HG03460 (cell line): ENCODE measurements around the gene SLC35B1.
"Not testable (repeated sequence)": the region's sequence is repeated elsewhere in the genome, so short reads cannot be mapped to it uniquely, and the experiment has no call there.

ENCODE experiments used
- ATAC-seq: cut with Tn5 transposase; IDR thresholded peaks from one replicate; pipeline ENCODE4 v1.9.1; 2021; ENCODE audit not compliant: unreplicated experiment

The SLC35B1 gene

DNA sequence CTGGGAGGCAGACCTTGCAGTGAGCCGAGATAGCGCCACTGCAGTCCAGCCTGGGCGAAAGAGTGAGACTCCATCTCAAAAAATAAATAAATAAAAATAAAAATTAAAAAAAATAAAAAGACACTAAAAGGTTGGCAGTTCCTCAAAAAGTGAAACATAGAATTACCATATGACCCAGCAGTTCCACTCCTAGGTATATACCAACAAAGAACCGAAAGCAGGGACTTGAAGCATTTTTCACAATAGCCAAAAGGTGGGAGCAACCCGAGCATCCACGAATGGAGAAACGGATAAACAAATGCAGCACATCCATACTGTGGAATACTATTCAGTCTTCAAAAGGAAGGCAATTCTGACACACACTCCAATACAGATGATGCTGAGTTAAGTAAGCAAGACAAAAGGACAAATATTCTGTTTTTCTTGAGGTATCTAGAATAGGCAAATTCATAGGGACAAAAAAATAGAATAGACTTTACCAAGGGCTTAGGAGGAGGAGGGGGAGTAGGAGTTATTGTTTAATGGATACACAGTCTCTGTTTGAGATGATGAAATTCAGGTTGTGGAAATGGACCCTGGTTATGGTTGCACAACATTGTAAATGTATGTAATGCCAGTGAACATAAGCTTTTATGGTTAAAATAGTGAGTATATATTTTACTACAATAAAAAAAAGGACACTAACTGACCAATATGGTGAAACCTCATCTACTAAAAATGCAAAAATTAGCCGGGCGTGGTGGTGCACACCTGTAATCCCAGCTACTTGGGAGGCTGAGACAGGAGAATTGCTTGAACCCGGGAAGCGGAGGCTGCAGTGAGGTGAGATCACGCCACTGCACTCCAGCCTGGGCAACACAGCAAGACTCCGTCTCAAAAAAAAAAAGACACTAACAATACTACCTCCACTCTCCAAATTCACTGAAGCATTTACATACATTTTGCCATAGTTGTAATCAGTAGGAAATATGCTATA lies 27.0 kb upstream of the SLC35B1 start:
- no peak for ATAC-seq

DNA sequence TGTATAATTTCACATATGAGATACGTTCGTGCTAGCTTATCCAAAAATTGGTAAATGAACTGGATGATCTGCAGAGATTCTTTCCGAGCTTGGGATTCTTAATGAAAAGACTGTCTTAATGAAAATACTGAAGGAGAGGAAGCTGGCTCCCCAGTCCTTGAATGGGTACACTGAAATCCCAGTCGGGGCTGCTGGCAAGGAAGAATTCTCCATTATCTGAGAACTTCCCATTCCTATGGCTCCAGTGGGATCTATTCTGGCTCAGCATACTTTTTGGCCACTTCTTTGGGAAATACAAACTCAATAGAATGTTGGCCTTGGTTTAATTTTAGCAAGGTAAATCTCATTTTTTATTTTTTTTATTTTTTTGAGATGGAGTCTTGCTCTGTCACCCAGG lies 23.7 kb upstream of the SLC35B1 start:
- no peak for ATAC-seq

DNA sequence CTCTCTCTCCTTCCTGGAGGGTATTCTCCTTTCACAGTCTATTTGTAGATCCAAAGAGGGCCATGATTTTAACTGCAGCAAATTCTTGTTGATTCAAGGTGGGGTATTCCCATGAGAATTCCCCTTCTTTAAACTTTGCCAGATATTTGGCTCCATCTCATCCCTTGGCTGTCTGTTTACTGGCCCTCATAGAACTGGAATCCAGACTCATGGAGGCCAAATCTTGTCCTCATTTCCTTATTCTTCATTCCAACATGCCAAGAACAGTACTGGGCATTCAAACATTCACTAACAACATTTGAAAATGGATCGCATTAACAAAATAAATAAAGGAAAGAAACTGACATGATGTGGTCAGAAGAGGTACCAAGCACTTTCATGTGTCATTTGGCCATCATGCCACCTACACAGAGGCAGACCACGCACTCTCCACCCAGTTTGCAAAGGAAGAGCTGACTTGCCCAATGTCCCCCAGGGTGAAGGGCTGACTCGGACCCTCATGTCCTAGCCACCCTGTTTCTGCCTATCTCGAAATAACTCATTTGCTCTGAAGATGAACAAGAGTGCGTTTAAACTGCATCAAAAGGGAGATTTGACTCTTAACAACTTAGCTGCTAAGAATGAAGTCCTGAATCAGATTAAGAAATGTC lies 23.1 kb upstream of the SLC35B1 start:
- ATAC-seq: no peak

DNA sequence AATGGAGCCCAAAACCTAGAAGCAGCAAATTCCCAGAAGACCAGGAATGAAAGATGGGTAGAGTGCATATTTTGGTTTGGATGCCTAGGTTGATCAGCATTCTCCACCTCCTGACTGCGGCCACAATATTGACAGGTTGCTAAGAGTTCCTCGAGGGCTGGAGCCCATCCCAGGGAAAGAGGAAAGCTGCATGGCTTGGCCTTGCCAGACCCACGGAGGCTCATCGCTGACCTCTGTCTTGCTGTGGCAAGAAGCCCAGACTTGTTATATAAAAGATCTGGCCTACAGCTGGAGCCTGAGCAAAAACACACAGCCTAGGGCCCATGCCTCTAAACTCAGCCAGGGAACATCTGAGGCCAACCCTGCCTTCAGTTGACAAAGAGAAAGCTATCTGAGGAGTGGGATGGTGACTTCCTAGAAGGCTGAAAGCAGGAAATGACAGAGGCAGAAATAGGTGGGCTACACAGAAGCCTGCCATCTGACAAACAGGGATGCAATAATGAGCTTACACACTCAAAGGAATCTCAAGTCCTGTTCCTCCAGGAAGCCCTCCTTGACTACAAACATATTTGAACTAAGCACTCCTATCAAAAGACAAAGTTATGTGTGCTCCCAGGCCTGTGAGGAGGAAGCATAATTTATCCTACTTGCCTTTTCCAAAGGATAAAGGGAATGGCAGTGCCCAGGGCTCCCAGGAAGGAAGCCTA lies 22.5 kb upstream of the SLC35B1 start:
- no peak for ATAC-seq

DNA sequence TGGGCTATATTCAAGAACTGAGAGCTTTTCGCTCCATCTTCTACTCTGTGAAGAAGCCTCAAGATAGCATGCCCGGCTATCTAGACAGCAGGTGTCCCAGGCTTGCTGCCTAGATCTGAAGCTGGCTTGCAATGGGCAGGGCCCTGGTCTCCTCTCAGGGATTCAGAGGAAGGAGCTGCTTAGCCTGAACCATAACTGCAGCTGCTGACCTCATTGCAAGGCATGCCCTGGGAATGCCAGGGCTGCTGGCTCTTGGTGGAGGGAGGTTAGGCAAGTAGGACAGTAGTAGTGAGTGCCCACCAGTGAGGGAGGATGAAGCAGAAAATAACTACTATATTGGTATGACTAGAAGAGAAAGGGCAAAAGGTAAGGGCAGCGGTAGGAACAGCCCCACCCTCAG lies 21.3 kb upstream of the SLC35B1 start:
- ATAC-seq: no peak

DNA sequence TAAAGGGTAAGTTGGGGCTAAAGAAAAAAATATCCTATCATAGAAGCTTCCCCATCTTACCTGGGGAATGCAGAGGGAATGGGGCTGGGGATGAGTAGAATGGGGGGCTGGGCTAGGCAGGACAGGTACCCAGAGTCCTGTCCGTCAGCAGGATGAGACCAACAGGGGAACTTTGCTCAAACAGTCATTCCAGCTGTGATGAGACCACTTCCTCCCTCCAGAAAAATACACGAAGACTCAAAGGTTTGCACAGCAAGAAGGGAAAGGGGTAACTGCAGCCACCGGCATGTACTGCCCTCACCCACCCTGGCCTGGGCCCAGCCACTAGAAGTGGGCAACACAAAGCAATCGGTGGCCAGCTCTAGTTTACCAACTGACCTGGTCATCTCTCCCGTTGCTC lies 20.7 kb upstream of the SLC35B1 start:
- ATAC-seq: no peak

DNA sequence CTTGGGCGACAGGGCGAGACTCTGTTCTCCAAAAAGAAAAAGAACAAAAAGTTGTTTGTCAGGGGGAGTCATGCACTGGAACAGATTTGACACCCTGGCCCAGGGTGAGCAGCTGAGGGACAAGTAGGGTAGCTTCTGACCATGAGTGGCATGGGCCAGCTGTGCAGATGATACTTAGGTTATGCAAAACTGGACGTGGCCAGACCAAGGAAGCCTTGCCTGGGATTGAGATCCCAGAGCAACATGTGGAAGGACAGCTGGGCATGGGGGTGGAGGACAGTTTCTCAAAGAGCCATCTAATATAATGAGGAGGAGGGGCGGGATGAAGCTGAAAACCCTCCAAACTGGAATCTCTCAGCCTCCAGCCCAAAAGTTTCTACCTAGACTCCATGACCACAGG lies 19.6 kb upstream of the SLC35B1 start:
- ATAC-seq: no peak

DNA sequence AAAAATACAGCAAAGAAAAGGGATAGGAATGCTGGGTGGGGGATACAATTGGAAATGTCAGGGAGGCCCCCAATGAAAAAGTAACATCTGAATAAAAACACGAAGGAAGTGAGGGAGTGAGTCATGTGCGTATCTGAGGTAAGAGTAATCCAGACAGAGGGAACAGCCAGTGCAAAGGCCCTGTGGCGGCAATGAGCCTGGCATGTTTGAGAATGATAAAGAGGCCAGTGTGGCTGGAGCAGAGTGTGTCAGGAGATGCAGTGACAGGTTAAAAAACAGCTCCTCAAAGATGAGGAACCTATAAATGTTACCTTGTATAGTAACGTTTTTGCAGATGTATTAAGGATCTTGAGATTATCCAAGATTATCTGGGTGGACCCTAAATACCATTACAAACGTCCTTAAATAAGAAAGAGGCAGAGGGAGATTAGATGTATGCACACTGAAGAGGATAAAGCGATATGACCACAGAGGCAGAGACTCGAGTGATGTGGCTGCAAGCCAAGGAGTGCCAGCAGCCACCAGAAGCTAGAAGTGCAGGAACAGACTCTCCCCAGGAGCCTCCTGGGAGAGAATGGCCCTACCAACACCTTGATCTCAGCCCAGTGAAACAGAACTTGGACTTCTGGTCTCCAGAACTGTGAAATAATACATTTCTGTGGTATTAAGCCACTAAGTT lies 17.8 kb upstream of the SLC35B1 start:
- no peak for ATAC-seq

DNA sequence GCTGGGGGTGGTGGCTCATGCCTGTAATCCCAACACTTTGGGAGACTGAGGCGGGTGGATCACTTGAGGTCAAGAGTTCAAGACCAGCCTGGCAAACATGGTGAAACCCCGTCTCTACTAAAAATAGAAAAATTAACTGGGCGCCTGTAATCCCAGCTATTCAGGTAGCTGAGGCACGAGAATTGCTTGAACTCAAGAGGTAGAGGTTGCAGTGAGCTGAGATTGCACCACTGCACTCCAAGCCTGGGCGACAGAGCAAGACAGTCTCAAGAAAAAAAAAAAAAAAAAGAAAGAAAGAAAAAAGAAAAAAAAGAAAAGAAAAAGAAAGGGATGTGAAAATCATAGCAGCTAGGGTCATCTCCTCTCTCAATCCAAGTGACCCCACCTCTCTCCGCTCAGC lies 16.8 kb upstream of the SLC35B1 start:
- not testable (repeated sequence) for ATAC-seq

DNA sequence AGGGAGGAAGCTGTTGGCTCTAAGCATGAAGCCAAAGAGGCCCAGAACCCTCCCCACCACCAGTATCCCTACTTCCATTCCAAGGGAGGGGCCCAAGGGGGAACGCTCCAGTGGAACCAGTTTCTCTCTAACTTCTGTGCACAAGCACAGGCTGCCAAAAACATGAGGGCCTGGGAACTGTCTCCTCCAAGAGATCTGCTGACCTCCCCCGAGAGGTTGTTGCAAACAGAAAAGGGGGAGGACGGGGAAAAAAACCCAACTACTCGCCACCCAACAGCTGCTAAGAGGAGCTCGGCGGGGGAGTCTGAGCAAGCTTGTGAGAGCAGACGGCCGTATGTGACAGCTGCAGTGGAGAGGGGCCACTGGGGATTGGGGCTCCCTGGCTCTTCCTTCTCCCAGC lies 15.7 kb upstream of the SLC35B1 start:
- ATAC-seq: no peak

DNA sequence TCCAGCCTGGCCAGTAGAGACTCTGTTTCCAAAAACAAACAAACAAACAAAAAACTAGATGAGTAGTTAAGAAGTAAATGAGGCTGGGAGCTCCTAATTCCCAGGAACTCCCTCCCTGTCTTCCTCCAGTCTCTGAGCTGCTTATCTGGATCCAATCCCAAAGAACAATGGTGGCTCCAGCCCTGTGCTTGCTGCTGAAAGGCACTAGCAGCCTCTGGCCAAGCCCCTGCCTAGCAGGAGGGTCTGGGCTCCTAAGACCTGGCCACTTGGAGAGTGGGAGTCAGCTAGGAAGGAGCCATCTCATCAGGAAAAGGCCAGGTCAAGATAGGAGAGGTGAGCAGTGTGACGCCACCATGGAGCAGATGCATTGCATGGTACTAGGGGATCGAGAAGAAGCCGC lies 14.3 kb upstream of the SLC35B1 start:
- no peak for ATAC-seq

DNA sequence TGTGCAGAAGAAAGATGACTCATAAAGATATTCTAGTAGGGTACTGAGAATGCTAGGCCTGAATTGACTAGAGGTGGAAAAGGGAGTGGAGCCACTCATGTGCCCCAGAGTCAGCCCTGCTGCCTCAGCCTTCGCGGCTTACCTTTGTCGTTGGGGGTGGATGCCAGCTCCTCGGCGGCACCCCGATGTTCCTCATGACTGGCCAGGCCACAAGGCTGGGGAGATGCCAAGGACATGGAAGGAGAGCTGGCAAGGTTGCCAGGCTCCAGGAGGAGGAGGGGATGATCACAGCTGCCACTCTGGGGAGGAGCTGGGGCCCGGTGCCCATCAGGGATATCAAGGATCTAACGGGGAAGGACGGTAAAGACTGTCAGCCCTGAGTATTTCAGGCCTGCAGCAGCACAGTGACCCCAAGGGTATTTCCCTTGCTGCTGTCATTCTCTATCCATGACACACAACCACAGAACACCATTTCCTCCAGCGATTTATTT lies 9.7 kb upstream of the SLC35B1 start:
- ATAC-seq: no peak

DNA sequence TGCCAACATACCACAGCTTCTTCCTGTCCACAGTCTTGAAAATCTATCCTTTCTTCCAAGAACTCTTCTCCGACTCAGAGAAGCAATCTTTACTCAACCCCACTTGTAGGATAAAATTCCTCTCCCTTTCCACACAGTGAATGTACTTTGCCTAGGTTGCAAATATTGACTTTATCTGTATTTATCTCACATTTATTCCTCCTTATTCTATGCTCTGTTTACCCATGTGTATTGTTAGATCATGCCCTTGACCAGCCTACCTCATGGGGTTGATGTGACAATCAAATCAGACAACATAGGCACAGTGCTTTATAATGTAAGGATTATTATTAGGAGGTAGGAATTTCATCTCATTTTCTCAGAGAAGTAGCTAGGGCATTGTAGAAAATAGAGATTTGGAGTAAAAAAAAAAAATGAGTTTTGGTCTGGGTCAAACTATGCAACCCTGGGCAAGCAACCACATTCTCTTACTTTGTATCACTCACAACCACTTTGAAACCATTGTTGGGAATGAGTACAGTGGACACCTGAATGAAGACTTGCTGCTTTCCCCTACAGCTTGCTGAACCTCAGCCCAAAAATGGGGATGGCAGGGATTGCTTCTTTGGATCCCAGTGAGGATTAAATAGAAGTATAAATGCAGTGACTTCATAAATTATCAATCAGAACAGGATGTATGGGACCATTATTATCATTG lies 9.1 kb upstream of the SLC35B1 start:
- ATAC-seq: no peak

DNA sequence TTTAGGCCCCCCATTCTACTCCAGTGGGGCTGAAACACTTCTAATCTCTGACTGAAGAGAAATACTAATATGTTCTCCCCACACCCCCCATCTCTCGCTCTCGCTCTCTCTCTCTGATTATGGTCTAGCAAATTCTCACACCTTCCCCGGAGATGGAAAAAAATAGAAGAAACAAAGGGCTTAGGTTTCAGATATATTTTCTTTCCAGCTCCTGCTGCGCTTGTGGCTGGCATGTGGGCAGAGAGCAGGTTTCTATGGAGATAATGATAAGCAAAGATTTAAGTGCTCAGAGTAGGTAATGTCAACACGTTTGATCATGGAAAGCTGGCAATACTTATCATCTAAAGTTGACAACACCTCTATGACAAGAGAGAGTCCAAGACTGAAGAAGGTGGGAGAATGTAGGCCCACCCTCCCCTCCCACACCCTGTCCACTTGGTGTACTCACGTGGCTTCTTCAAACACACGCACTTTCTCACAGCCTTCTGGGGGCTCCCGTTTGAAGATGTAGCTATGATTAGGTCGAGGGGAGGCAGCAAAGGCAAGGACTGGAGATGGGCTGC lies 8.0 kb upstream of the SLC35B1 start:
- no peak for ATAC-seq

DNA sequence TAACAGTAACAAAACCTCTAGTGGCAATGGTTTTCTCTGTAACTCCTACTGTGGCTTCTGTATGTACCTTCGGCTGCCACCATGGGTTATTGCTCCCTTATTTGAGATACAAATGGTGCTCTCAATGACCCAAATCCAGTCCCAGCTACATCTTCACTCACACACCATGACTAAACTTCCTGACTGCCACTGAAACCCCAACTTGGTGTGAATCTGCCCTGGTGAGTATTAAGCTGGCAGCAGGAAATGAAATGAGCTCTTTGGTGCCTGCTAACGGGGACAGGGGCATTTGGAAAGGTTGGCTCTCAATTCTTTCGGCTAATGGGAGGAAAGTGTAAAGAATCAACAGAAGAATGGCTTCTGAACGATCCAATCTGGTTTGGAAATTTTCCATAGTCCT lies 7.5 kb upstream of the SLC35B1 start:
- no peak for ATAC-seq

DNA sequence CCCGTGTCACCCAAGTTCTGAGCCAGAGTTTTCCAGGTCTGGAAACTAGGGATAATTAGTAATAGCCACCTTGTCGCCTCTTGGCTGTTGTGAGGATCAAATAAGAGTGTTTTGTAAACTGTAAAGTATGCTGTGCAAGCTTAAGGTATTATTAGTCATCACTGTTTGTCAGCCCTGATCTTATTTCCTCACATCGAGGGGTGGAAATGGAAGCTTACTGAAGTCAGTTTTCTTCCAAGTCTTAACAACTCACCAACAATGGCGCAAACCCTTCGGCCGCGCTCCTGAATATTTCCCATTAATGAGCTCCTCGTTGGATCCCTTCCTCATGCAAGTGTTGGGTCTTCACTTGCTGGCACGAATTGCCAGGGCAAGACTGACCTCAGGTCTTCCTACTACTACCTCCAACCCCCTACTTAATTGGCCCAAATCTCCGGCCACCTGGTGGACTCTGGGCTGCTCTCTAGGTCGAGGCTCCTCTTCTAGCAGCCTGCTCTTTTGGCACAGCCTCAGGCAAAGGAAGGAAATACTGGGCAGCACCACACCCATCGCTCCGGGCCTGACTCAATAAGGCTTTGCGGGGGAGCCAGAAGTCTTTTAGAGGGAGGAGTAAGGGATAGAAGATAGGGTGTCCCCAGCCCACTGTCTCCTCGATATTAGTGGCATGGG lies 885 bp upstream of the SLC35B1 start:
- no peak for ATAC-seq

DNA sequence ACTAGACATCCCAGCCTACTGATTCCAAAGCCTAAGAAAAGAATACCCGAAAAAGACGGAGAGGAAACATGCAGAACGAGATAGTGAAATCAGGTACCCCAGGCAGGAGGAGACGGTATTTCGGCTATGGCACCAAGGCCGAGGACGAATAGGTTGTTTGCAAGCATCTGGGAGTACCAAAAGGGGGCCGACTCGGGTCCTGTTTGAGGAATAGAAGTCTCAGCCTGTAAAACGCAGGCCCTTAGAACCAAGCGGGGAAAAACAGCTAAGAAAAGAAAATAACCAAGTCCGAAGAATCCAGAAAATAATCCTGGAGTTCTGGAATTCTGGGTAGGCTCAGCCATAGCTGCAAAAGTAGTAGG lies 537 bp downstream of the SLC35B1 start:
- ATAC-seq: no peak

DNA sequence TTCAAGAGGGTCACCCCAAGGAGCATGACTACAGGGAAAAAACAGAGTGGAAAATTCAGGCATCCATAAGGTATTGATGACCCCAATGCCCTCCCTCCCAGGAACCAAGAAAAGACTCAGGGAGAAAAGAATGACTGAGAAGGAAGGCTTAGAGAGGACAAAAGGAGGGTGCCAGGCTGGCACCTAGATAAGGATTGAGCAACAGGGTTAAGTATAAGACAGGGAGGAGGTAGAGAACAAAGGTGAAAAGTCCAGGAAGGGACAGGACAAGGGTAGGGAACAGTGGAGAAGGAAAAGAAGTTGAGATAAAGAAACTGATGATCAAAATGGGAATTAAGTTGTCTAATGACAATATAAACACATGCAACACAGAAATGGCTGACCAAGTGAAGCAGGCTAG lies 2.5 kb downstream of the SLC35B1 start:
- ATAC-seq: no peak

DNA sequence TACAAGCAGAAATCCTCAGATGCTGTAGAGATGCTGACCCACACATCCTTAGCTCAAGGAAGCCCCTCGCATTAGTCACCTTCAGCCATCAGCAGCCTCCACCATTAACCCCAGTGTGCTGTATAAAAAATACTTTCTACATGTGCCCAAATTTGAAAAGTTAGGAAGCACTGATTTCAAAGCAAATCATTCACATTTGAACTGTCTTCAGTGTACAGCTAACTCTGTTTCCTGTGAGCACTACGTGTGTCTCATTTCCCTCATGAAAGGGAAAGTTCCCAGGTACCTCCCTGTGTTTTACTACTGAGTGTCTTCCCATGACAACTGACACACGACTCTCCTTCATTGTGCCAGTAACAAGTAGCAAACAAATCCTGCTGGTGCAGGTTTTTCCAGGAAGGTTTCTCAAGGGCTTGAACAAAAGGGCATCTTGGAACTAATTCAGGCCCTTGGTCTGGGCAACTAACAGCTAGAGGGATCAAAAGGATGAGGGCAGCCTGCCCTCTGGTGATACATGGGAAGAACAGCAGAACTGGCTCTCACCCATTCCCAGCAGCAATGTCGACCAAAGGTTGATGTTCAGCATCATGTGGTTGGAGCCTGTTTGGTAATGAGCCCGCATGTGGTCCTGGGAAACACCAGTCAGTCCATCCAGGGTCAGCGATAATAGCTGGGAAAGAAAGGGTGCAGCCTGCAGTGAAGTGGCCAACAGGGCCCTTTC lies 4.0 kb downstream of the SLC35B1 start:
- ATAC-seq: no peak
